HUES48 (cell line): ENCODE results near the gene FLVCR1.
A peak's percentile ranks its signal among the peaks of the same experiment; 100 is the strongest.
"Not testable (repeated sequence)": the region's sequence is repeated elsewhere in the genome, so short reads cannot be mapped to it uniquely, and the experiment has no call there.

Experiments used
- H3K27ac ChIP-seq: one replicate; pipeline ENCODE4 v1.7.0; 2013; ENCODE audit warnings: low read depth, low read length, inconsistent platforms
- H3K27me3 ChIP-seq: 2 replicates; pipeline ENCODE4 v1.6.1; 2013; ENCODE audit warnings: mild to moderate bottlenecking, low read length; ENCODE audit not compliant: control insufficient read depth, insufficient read depth
- H3K36me3 ChIP-seq: 2 replicates; pipeline ENCODE4 v1.6.1; 2013; ENCODE audit warnings: low read length; ENCODE audit not compliant: control insufficient read depth, insufficient read depth
- H3K4me1 ChIP-seq: 2 replicates; pipeline ENCODE4 v1.6.1; 2013; ENCODE audit warnings: mild to moderate bottlenecking, low read length; ENCODE audit not compliant: control insufficient read depth, insufficient read depth
- H3K4me3 ChIP-seq: 2 replicates; pipeline ENCODE4 v1.5.1; 2013; ENCODE audit warnings: mild to moderate bottlenecking, low read depth, low read length
- H3K9ac ChIP-seq: 2 replicates; pipeline ENCODE4 v1.6.1; 2013; ENCODE audit warnings: mild to moderate bottlenecking, low read depth, low read length, moderate library complexity
- H3K9me3 ChIP-seq: 2 replicates; pipeline ENCODE4 v1.6.1; 2013; ENCODE audit warnings: low read length; ENCODE audit not compliant: control insufficient read depth, insufficient read depth

The FLVCR1 gene

DNA sequence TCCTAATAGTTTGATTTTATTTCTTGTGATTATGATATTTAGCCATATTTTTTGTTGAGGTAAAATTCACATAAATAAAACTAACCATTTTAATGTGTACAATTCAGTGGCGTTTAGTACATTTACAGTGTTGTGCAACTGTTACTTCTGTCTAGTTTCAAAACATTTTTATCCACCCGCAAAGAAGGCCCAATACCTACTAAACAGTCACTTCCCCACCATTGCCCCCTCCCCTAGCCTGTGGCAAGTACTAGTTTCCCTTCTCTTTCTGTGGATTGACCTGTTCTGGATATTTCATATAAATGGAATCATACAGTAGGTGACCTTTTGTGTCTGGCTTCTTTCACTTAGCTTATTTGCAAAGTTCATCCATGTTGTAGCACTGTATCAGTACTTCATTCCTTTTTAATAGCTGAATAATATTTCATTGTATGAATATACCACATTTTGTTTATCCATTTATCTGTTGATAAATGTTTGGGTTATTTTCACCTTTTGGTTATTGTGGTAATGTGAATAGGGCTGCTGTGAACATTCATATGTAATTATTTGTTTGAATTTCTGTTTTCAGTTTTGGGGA is 4.1 kb downstream of the FLVCR1 start:
- Histone ChIP-seq H3K27ac (no peak overlapping the region), H3K4me3 (peak overlapping the region; percentile 54), H3K4me1 (peaks cover 23% of the 10 kb centered on the region; the same call in 1 of the 2 replicates), H3K9ac (no peak overlapping the region), H3K9me3 (no peaks in the 10 kb centered on the region), H3K27me3 (no peaks in the 10 kb centered on the region), H3K36me3 (peaks cover 74% of the 10 kb centered on the region)

GRCh38 chr1:212863345-212863744 is 5.3 kb downstream of the FLVCR1 start:
- Histone ChIP-seq H3K36me3 (peaks cover 85% of the 10 kb centered on the region), H3K4me1 (peaks cover 23% of the 10 kb centered on the region; the same call in 1 of the 2 replicates), H3K4me3 (peak overlapping the region; percentile 54)
- not testable (repeated sequence) for H3K27ac ChIP-seq, H3K9ac ChIP-seq, H3K9me3 ChIP-seq, H3K27me3 ChIP-seq

DNA sequence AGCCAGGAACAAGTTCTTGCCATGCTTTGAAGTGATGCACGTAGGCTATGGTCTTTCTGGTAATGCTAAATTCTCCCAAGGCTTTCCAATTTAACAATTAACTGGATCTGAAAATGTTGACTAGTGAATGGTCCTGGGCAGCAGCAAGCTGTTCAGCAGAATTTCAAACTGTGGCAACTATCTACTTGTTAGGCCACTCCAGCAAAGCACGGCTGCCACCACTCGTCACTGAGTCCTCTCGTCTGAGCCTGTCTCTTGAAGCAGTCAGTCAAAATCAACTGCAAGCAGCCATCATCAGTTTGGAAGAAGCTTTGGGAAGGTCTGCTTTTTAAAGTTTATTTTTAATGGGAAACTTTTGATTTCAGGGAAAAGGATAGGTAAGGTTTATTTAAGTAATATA is 6.1 kb downstream of the FLVCR1 start:
- Histone ChIP-seq H3K27me3 (no peaks in the 10 kb centered on the region), H3K4me3 (peak overlapping the region; percentile 35; the same call in 1 of the 2 replicates), H3K27ac (no peak overlapping the region), H3K4me1 (peaks cover 23% of the 10 kb centered on the region; the same call in 1 of the 2 replicates), H3K36me3 (peaks cover 90% of the 10 kb centered on the region), H3K9ac (no peak overlapping the region), H3K9me3 (no peaks in the 10 kb centered on the region)

GRCh38 chr1:212867192-212867591 is 9.1 kb downstream of the FLVCR1 start:
- H3K27me3 ChIP-seq = no peaks in the 10 kb centered on the region
- peaks cover 95% of the 10 kb centered on the region for H3K36me3 ChIP-seq
- no peaks in the 10 kb centered on the region for H3K9me3 ChIP-seq
- no peak overlapping the region for H3K9ac ChIP-seq
- no peak overlapping the region for H3K27ac ChIP-seq
- H3K4me1 ChIP-seq = peaks cover 17% of the 10 kb centered on the region; the same call in 1 of the 2 replicates
- H3K4me3 ChIP-seq = no peak overlapping the region

GRCh38 chr1:212871976-212872375 is 13.9 kb downstream of the FLVCR1 start:
- H3K4me3 ChIP-seq = no peak overlapping the region
- no peaks in the 10 kb centered on the region for H3K27me3 ChIP-seq
- H3K36me3 ChIP-seq = peaks cover 99% of the 10 kb centered on the region
- H3K4me1 ChIP-seq = peaks cover 2% of the 10 kb centered on the region; the same call in 1 of the 2 replicates
- H3K9ac ChIP-seq = no peak overlapping the region
- no peak overlapping the region for H3K27ac ChIP-seq
- H3K9me3 ChIP-seq = no peaks in the 10 kb centered on the region

DNA sequence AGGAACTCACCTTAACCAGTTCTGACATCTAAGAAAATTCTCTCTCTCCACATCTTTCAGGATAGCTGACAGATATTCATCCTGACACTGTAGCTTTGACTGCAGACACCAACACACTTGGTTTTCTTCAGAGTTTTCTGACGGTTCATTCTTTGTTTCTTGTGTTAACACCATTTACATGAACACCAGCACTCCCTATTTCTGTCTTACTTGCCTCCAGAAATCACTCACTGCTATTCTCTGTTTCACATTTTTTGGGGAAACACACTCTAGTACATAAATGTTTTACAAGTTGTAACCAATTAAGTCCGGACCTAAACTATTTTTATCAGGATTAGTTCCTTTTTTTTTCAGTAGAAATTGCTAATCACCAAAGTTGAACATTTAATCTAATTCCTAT is 15.4 kb downstream of the FLVCR1 start:
- Histone ChIP-seq H3K36me3 (peaks cover 98% of the 10 kb centered on the region), H3K4me3 (no peak overlapping the region), H3K4me1 (peaks cover under 1% of the 10 kb centered on the region; the same call in 1 of the 2 replicates), H3K9ac (no peak overlapping the region), H3K27me3 (no peaks in the 10 kb centered on the region), H3K27ac (no peak overlapping the region), H3K9me3 (no peaks in the 10 kb centered on the region)

DNA sequence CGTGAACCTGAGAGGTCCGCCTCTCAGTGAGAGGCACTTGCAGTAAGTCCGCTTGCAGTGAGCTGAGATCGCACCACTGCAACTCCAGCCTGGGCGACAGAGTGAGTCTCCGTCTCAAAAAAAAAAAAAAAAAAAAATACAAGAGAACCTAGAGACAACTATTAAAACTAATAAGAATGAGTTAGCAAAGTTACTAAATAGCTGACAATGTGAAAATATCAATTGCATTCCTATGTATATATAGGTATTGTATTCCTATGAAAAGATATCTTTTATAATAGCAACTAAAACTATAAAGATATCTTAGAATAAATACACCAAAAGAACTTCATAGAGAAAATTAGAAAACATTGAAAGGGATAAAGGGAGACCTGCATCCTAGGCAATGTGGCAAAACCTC is 20.3 kb downstream of the FLVCR1 start:
- H3K27me3 ChIP-seq = no peaks in the 10 kb centered on the region
- peaks cover 98% of the 10 kb centered on the region for H3K36me3 ChIP-seq
- H3K4me1 ChIP-seq = peaks cover 19% of the 10 kb centered on the region
- H3K9ac ChIP-seq = no peak overlapping the region
- no peak overlapping the region for H3K4me3 ChIP-seq
- H3K9me3 ChIP-seq = no peaks in the 10 kb centered on the region
- H3K27ac ChIP-seq = no peak overlapping the region

DNA sequence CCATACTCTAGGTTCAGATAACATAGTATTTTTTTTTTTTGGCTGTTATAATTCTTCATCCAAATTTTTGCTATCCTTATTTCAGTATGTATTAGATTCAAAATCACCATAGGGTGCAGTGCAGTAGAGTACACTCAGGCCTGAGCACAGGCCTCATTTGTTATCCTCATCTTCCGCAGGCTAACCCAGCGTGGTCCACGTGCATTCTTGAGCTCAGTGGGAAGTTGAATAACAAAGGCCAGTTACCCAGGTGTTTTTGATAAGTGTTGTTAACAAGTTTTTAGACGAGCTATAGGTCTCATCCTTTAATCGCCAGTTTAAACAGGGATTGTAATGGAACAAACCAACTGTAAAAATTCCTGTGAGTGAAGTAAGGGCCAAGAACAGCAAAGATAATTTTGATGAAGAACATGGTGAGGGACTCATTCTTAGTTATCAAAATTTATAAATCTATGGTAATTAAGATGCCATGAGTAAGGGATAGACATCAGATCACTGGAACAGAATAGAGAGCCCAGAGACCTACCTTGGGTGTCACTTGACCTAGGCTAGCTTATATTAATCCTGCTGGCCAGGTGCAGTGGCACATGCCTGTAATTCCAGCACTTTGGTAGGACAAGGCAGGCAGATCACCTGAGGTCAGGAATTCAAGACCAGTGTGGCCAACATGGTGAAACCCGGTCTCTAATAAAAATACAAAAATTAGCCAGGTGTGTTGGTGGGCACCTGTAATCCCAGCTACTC is 22.0 kb downstream of the FLVCR1 start:
- peaks cover 19% of the 10 kb centered on the region for H3K4me1 ChIP-seq
- peaks cover 98% of the 10 kb centered on the region for H3K36me3 ChIP-seq
- H3K4me3 ChIP-seq = no peak overlapping the region
- no peaks in the 10 kb centered on the region for H3K27me3 ChIP-seq
- no peaks in the 10 kb centered on the region for H3K9me3 ChIP-seq
- peak overlapping the region; percentile 59 for H3K27ac ChIP-seq
- no peak overlapping the region for H3K9ac ChIP-seq

- Histone ChIP-seq H3K9me3 (no peaks in the 10 kb centered on the region), H3K9ac (no peak overlapping the region), H3K27ac (no peak overlapping the region), H3K4me1 (peaks cover 8% of the 10 kb centered on the region), H3K4me3 (no peak overlapping the region), H3K36me3 (peaks cover 100% of the 10 kb centered on the region), H3K27me3 (no peaks in the 10 kb centered on the region)
Measured at GRCh38 chr1:212884592-212884991, 26.5 kb downstream of the FLVCR1 start.

DNA sequence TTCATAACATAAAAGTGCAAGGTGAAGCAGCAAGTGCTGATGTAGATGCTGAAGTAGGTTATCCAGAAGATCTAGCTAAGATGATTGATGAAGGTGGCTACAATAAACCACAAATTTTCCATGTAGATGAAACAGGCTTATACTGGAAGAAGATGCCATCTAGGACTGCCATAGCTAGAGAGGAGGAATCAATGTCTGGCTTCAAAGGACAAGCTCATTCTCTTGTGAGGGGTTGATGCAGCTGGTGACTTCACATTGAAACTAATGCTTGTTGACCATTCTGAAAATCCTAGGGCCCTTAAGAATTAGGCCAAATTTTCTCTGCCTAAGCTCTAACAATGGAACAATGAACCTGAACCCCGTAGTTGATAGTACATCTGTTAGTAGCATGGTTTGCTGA is 34.0 kb downstream of the FLVCR1 start:
- no peaks in the 10 kb centered on the region for H3K27me3 ChIP-seq
- H3K4me1 ChIP-seq = no peaks in the 10 kb centered on the region
- no peaks in the 10 kb centered on the region for H3K9me3 ChIP-seq
- H3K27ac ChIP-seq = no peak overlapping the region
- H3K36me3 ChIP-seq = peaks cover 96% of the 10 kb centered on the region
- no peak overlapping the region for H3K4me3 ChIP-seq
- H3K9ac ChIP-seq = no peak overlapping the region

DNA sequence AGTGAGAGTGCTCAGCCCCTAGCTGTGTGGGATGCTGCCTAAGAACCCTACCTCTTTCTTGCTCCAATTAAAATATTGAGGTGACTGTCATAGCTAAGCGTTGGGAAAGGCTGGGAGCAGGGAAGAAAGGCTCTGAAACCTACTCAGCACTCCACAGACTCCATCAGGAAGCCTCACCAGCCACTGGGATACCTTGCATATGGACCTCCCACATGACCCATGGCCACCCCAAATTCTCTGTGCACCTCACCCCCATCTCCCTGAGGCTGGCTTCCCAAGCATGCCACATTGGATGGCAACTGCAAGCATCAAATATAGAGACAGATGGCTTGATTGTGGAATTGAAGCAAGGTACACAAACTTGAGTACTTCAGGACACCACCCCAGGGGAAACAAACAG is 41.8 kb downstream of the FLVCR1 start:
- H3K9ac ChIP-seq = no peak overlapping the region
- no peaks in the 10 kb centered on the region for H3K4me1 ChIP-seq
- no peak overlapping the region for H3K27ac ChIP-seq
- H3K4me3 ChIP-seq = no peak overlapping the region
- peaks cover 39% of the 10 kb centered on the region for H3K9me3 ChIP-seq
- no peaks in the 10 kb centered on the region for H3K27me3 ChIP-seq
- H3K36me3 ChIP-seq = peaks cover 69% of the 10 kb centered on the region
